Measurements from ENCODE around the gene TTLL6. TPM values are rescaled to one million over a fixed set of nuclear protein-coding genes. Genes with fewer than 3 reads are reported as not detected.

Gene TTLL6
- total and polyA plus RNA-seq, 4 donors, result 0.02 to 0.08 TPM; not detected in 2

GRCh38 chr17:48830840-48831548 lies 14.0 kb upstream of the TTLL6 start, which contains the start of gene CALCOCO2:
Gene CALCOCO2 (plus strand): TSS chr17:48831035. CDS start chr17:48841708, 10,673 bp downstream.
- DNase-seq (ENCODE audit: low spot score), result peak; percentile 96
- Histone ChIP-seq H3K9me3 (ENCODE audit: control insufficient read depth in 4 of 4, low read length in 3 of 4) (no peaks in the 10 kb centered on the region), H3K36me3 (ENCODE audit: control insufficient read depth in 4 of 4, insufficient read depth in 3 of 4, low read depth in 1 of 4, low read length in 3 of 4) (no peaks in the 10 kb centered on the region), H3K9ac (ENCODE audit: low read depth in 1 of 2, low read length in 2 of 2) (peak within 1 kb of the TSS; percentile 99 to 100), H3K4me1 (ENCODE audit: control insufficient read depth in 4 of 4, insufficient read depth in 4 of 4, low read length in 3 of 4) (peaks cover 10 to 24% (median 15%) of the 10 kb centered on the region in 4 donors), H3K27ac (ENCODE audit: low read depth in 1 of 2, low read length in 2 of 2) (peak within 1 kb of the TSS; percentile 99), H3K4me3 (ENCODE audit: low read depth in 1 of 3, low read length in 3 of 3) (peak within 1 kb of the TSS; percentile 71 to 97 (median 93)), H3K27me3 (ENCODE audit: control insufficient read depth in 4 of 4, insufficient read depth in 4 of 4, low read length in 3 of 4) (no peaks in the 10 kb centered on the region)
- TF ChIP-seq RXRA (IDR thresholded peaks at IDR 0.05) (no peak), RAD21 (IDR thresholded peaks at IDR 0.05) (peak in 1 of 2 donors; percentile 7), FOXA2 (IDR thresholded peaks at IDR 0.05) (no peak), CTCF (IDR thresholded peaks at IDR 0.05; ENCODE audit: low read depth, low read length, missing input control) (no peak), REST (IDR thresholded peaks at IDR 0.05) (peak; percentile 94), HNF4G (IDR thresholded peaks at IDR 0.05) (no peak), GABPA (IDR thresholded peaks at IDR 0.05 in 1 of 2, conservative IDR thresholded peaks at IDR 0.05 in 1 of 2) (no peak), SP1 (IDR thresholded peaks at IDR 0.05) (peak; percentile 45), JUND (IDR thresholded peaks at IDR 0.05) (peak in 1 of 2 donors; percentile 1), ZBTB33 (IDR thresholded peaks at IDR 0.05) (no peak), YY1 (IDR thresholded peaks at IDR 0.05) (peak; percentile 27), HNF4A (conservative IDR thresholded peaks at IDR 0.05) (no peak), ATF3 (IDR thresholded peaks at IDR 0.05) (peak; percentile 88), NR2F2 (IDR thresholded peaks at IDR 0.05) (no peak), TAF1 (conservative IDR thresholded peaks at IDR 0.05) (peak; percentile 79), MAX (IDR thresholded peaks at IDR 0.05) (no peak), EGR1 (IDR thresholded peaks at IDR 0.05; ENCODE audit: low read depth in 2 of 2) (peak in 1 of 2 donors; percentile 21)
- WGBS, result under 1% methylated on average over 48 of the region's 48 CpGs
